Forelimb muscle (tissue), 1 donor: ENCODE measurements around the gene RRP8. TPM values are rescaled to one million over a fixed set of nuclear protein-coding genes. Genes with fewer than 3 reads are reported as not detected.

Source experiments
- polyA plus RNA-seq: library from polyadenylated mRNA; unstranded; fragments of 120-200 nt; gene quantifications from one replicate; pipeline ENCODE4 v1.2.1, GENCODE V29; 2013; ENCODE audit not compliant: insufficient read length

Gene RRP8
- polyA plus RNA-seq, 1 donor = 22.0 TPM

Other genes with a start within 250 kb of the RRP8 start
- 22.4 TPM for gene SMPD1, start 213.1 kb downstream of the RRP8 start, polyA plus RNA-seq
- 29.1 TPM for gene APBB1, start 184.5 kb downstream of the RRP8 start, polyA plus RNA-seq
- 2.5 TPM for gene HPX, start 162.6 kb downstream of the RRP8 start, polyA plus RNA-seq
- 17.2 TPM for gene TRIM3, start 129.7 kb downstream of the RRP8 start, polyA plus RNA-seq
- gene ARFIP2, start 122.3 kb downstream of the RRP8 start, polyA plus RNA-seq = 33.1 TPM
- 16.3 TPM for gene TIMM10B, start 122.1 kb downstream of the RRP8 start, polyA plus RNA-seq
- 9.8 TPM for gene DNHD1, start 106.3 kb downstream of the RRP8 start, polyA plus RNA-seq
- gene ILK, start 158 bp upstream of the RRP8 start, polyA plus RNA-seq = 150 TPM
- gene TAF10, start 8.6 kb upstream of the RRP8 start, polyA plus RNA-seq = 120 TPM
- gene TPP1, start 15.8 kb upstream of the RRP8 start, polyA plus RNA-seq = 33.7 TPM
- 35.8 TPM for gene DCHS1, start 52.2 kb upstream of the RRP8 start, polyA plus RNA-seq
- gene MRPL17, start 79.7 kb upstream of the RRP8 start, polyA plus RNA-seq = 62.7 TPM
- gene OR2AG2, start 168.4 kb upstream of the RRP8 start, polyA plus RNA-seq = not detected
- gene OR2AG1, start 179.4 kb upstream of the RRP8 start, polyA plus RNA-seq = 0.04 TPM
- gene OR6A2, start 196.1 kb upstream of the RRP8 start, polyA plus RNA-seq = not detected
- gene OR10A5, start 242.1 kb upstream of the RRP8 start, polyA plus RNA-seq = not detected